OCI-LY7 (cell line): ENCODE measurements around the gene UPF2.

Experiments used
- CTCF ChIP-seq: fragments of 200-600 bp; sonication (generic); conservative IDR thresholded peaks from 2 replicates; pipeline ENCODE4 v1.5.1; 2014; ENCODE audit warnings: mild to moderate bottlenecking, antibody characterized with exemption, low read length, moderate library complexity, mixed read lengths
- EZH2phosphoT487 ChIP-seq: fragments of 200-600 bp; sonication (generic); IDR thresholded peaks from 2 replicates; pipeline ENCODE4 v1.6.1; 2018; ENCODE audit warnings: low read depth, borderline replicate concordance, mild to moderate bottlenecking, mixed run types, antibody characterized with exemption, low read length, moderate library complexity, mixed read lengths

DNA sequence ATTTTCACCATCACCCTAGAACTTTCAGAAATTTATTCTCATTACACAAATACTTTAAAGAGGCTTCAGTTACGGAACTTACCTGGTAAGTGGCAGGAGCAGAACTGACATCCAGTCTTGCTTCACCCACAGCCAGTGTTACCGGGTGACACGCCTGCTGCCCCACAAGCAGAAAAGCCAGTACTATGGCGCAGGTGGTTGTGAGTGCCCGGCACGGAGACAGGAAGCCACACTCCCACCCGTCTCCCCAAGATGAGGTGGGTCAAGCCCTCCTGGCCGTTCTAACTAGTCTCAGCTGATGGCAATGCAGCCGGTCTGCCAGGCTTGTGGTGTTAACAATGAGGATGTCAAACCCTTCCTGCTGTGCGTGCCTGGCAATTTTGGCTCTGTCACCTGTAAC, 132.5 kb downstream of the UPF2 start:
- TF ChIP-seq EZH2phosphoT487, result no peak
- no peak for TF ChIP-seq CTCF
